Measurements from ENCODE around the gene DPP6.

GRCh38 chr7:154675560-154675959 lies 623.4 kb downstream of the DPP6 start:
- TF ChIP-seq CTCF (IDR thresholded peaks at IDR 0.05) (no peak), EZH2 (IDR thresholded peaks at IDR 0.05; ENCODE audit: borderline replicate concordance, insufficient read depth, low read depth, low read length, poor library complexity, severe bottlenecking) (no peak)

All from B cell (primary cell).